Measurements from ENCODE around the gene GNAL. TPM values are rescaled to one million over a fixed set of nuclear protein-coding genes. Genes with fewer than 3 reads are reported as not detected.

GNAL gene
- total RNA-seq, 1 experiment from 2014 or later = 24.0 TPM

DNA sequence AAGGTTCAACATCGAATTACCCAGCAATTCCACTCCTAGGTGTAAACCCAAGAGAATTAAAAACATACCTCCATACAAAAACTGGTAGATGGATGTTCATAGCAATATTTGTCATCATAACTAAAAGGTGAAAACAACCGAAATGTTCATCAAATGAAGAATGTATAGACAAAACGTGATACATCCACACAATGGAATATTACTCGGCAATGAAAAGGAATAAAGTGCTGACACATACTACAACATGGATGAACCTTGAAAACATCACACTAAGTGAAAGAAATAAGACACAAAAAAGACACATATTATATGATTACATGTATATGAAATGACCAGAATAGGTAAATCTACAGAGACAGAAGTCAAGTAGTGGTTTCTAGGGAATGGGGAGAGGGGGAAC lies 141.5 kb downstream of the GNAL start:
- Histone ChIP-seq H3K4me1 (ENCODE audit: insufficient read depth, low read length) (peaks cover 6% of the 10 kb centered on the region; the same call in 1 of the 2 replicates), H3T11ph (ENCODE audit: low read length) (no peak overlapping the region), H4K5ac (ENCODE audit: insufficient read length, low read depth, low read length) (no peak overlapping the region), H2BK5ac (ENCODE audit: insufficient read length, low read length) (no peak overlapping the region), H3K23me2 (ENCODE audit: insufficient read length, low read depth, low read length, poor library complexity, severe bottlenecking) (no peaks in the 10 kb centered on the region), H2BK15ac (ENCODE audit: low read depth, low read length) (no peak overlapping the region), H2BK20ac (ENCODE audit: low read depth, low read length, poor library complexity, severe bottlenecking) (no peak overlapping the region), H3K18ac (ENCODE audit: insufficient read length, low read depth, low read length) (no peak overlapping the region), H2BK120ac (ENCODE audit: low read depth, low read length, poor library complexity, severe bottlenecking) (no peak overlapping the region), H3K79me1 (ENCODE audit: insufficient read depth, low read depth, low read length, poor library complexity, severe bottlenecking) (no peaks in the 10 kb centered on the region), H2AFZ (ENCODE audit: low read length) (no peak overlapping the region), H4K91ac (ENCODE audit: insufficient read length, low read depth, low read length) (no peak overlapping the region), H3K4ac (ENCODE audit: low read depth, low read length) (no peak overlapping the region), H3K27ac (ENCODE audit: insufficient read length, low read depth, low read length) (no peak overlapping the region), H2BK12ac (ENCODE audit: insufficient read length, low read depth, low read length) (no peak overlapping the region), H2AK5ac (ENCODE audit: insufficient read length, low read length) (no peak overlapping the region), H3K23ac (ENCODE audit: insufficient read length, low read depth, low read length) (no peak overlapping the region), H3K27me3 (ENCODE audit: insufficient read depth, low read length) (no peaks in the 10 kb centered on the region), H3K79me2 (ENCODE audit: insufficient read depth, low read length) (no peaks in the 10 kb centered on the region), H3K14ac (ENCODE audit: insufficient read depth, low read length) (no peak overlapping the region), H3K4me2 (ENCODE audit: insufficient read depth, insufficient read length, low read length) (no peak overlapping the region), H3K9ac (ENCODE audit: extremely low read depth, insufficient read length, low read length) (no peak overlapping the region), H3K56ac (ENCODE audit: insufficient read length, low read depth, low read length) (no peak overlapping the region), H3K9me3 (ENCODE audit: control insufficient read depth, low read depth, low read length) (no peaks in the 10 kb centered on the region), H4K8ac (replicated peaks; ENCODE audit: insufficient read length, low read depth, low read length) (no peak overlapping the region), H4K20me1 (ENCODE audit: control insufficient read depth, insufficient read depth, insufficient read length) (no peaks in the 10 kb centered on the region)
- Mint-ChIP-seq H3K4me1 (peaks cover 25 to 35% of the 10 kb centered on the region in 2 experiments), H3K9me3 (peaks cover 0 to 4% of the 10 kb centered on the region in 2 experiments; a peak in 1 of 5 replicates), H3K4me3 (no peak overlapping the region), H3K27me3 (ENCODE audit: low read depth) (no peaks in the 10 kb centered on the region), H3K27ac (no peak overlapping the region), H3K36me3 (ENCODE audit: insufficient read depth in 1 of 3, low read depth in 3 of 3) (peaks cover 3 to 6% (median 5%) of the 10 kb centered on the region in 3 experiments; a peak in 5 of 7 replicates)
- TF ChIP-seq, protein P1, sequence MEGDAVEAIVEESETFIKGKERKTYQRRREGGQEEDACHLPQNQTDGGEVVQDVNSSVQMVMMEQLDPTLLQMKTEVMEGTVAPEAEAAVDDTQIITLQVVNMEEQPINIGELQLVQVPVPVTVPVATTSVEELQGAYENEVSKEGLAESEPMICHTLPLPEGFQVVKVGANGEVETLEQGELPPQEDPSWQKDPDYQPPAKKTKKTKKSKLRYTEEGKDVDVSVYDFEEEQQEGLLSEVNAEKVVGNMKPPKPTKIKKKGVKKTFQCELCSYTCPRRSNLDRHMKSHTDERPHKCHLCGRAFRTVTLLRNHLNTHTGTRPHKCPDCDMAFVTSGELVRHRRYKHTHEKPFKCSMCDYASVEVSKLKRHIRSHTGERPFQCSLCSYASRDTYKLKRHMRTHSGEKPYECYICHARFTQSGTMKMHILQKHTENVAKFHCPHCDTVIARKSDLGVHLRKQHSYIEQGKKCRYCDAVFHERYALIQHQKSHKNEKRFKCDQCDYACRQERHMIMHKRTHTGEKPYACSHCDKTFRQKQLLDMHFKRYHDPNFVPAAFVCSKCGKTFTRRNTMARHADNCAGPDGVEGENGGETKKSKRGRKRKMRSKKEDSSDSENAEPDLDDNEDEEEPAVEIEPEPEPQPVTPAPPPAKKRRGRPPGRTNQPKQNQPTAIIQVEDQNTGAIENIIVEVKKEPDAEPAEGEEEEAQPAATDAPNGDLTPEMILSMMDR (conservative IDR thresholded peaks at IDR 0.05) = no peak
- WGBS (ENCODE audit: extremely low coverage, insufficient read length, low lambda C conversion rate) = no CpG with 5 or more reads among the region's 4 CpGs
- DNase-seq = no peak
